RWPE2 (cell line): Measurements from ENCODE around the gene DNAJC5.
A peak's percentile ranks its signal among the peaks of the same experiment; 100 is the strongest.

Experiments used
- ATAC-seq: fragments of 200-7000 bp; cut with Tn5 transposase; 3 replicates; pipeline ENCODE4 v1.9.1; 2021; ENCODE audit warnings: low read depth
- DNase-seq: peaks from one replicate; pipeline ENCODE4 v3.0.0-alpha.2; 2020; ENCODE audit warnings: low spot score
- H3K27ac ChIP-seq: fragments of 450-650 bp; 2 replicates; pipeline ENCODE4 v1.5.1; 2017; ENCODE audit warnings: mild to moderate bottlenecking; ENCODE audit not compliant: poor library complexity, severe bottlenecking
- H3K27me3 ChIP-seq: fragments of 250-450 bp; sonication (Bioruptor Pico); 2 replicates; pipeline ENCODE4 v1.5.1; 2021; ENCODE audit warnings: mild to moderate bottlenecking, moderate library complexity; ENCODE audit not compliant: insufficient read depth, poor library complexity, severe bottlenecking
- H3K36me3 ChIP-seq: fragments of 250-450 bp; sonication (Bioruptor Pico); 2 replicates; pipeline ENCODE4 v1.5.1; 2020; ENCODE audit warnings: low read depth, mild to moderate bottlenecking, moderate library complexity
- H3K4me1 ChIP-seq: fragments of 250-450 bp; sonication (Bioruptor Pico); 2 replicates; pipeline ENCODE4 v1.5.1; 2021; ENCODE audit warnings: mild to moderate bottlenecking, moderate library complexity; ENCODE audit not compliant: insufficient read depth, poor library complexity, severe bottlenecking
- H3K4me3 ChIP-seq: fragments of 250-450 bp; sonication (Bioruptor Pico); 2 replicates; pipeline ENCODE4 v1.5.1; 2021; ENCODE audit warnings: mild to moderate bottlenecking, moderate library complexity; ENCODE audit not compliant: severe bottlenecking
- H3K9me3 ChIP-seq: fragments of 250-450 bp; sonication (Bioruptor Pico); 2 replicates; pipeline ENCODE4 v1.5.1; 2021; ENCODE audit warnings: mild to moderate bottlenecking, moderate library complexity; ENCODE audit not compliant: severe bottlenecking
- TF ChIP-seq, protein P1 (sequence below): fragments of 450-650 bp; IDR thresholded peaks from one replicate; pipeline ENCODE4 v1.5.1; 2017; ENCODE audit warnings: mild to moderate bottlenecking, moderate library complexity; ENCODE audit not compliant: poor library complexity, severe bottlenecking

The DNAJC5 gene

DNA sequence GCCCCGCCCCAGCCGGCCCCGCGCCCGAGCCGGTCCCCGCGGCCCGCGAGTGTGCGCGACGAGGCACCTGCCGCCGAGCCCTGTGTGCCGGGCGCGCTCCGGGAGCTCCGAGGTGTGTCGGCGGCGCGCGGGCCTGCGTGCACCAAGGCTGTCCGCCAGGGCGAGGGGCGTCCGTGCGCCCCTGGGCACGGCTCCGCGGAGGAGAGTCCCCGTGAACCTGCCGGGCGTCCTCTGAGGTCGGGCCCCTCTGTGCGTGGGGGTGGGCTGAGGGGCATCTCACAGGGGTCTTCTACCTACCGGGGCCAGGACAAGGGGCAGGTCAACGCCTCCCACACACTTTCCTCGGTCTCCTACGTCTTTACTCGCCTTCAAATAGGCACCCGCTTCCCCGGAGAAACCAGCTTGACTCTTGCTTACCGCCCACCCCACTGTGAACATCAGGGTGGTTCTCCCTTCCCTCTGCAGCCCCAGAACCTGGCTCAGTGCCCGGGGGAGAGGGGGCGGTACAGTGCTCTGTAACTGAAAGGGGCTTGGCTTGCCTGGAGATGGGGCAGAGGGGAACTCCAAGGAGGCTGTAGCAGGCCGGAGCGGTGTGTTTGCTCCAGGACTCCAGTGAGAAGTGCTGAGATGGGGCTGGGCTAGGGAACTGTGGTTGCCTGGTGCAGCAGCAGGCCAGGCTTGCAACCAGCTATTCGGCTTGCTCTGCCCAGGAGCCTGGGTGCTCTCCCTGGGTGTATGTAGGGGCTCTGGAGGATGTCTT, 84.8 kb downstream of the DNAJC5 start, which contains the start of gene SAMD10:
Gene SAMD10, minus strand, starts transcription at position 86 of the 760 bp plus-strand sequence. CDS start 175 bp downstream, outside the sequence.
- H3K4me3 ChIP-seq: peak within 1 kb of the TSS; percentile 64
- no peaks in the 10 kb centered on the region for H3K9me3 ChIP-seq
- H3K4me1 ChIP-seq: peaks cover 15% of the 10 kb centered on the region
- H3K27me3 ChIP-seq: no peaks in the 10 kb centered on the region
- ATAC-seq (peak; percentile 33), DNase-seq (peak; percentile 87)
- TF ChIP-seq, protein P1, sequence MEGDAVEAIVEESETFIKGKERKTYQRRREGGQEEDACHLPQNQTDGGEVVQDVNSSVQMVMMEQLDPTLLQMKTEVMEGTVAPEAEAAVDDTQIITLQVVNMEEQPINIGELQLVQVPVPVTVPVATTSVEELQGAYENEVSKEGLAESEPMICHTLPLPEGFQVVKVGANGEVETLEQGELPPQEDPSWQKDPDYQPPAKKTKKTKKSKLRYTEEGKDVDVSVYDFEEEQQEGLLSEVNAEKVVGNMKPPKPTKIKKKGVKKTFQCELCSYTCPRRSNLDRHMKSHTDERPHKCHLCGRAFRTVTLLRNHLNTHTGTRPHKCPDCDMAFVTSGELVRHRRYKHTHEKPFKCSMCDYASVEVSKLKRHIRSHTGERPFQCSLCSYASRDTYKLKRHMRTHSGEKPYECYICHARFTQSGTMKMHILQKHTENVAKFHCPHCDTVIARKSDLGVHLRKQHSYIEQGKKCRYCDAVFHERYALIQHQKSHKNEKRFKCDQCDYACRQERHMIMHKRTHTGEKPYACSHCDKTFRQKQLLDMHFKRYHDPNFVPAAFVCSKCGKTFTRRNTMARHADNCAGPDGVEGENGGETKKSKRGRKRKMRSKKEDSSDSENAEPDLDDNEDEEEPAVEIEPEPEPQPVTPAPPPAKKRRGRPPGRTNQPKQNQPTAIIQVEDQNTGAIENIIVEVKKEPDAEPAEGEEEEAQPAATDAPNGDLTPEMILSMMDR: no peak
- peaks cover 18% of the 10 kb centered on the region for H3K36me3 ChIP-seq
- H3K27ac ChIP-seq: peak within 1 kb of the TSS; percentile 73

DNA sequence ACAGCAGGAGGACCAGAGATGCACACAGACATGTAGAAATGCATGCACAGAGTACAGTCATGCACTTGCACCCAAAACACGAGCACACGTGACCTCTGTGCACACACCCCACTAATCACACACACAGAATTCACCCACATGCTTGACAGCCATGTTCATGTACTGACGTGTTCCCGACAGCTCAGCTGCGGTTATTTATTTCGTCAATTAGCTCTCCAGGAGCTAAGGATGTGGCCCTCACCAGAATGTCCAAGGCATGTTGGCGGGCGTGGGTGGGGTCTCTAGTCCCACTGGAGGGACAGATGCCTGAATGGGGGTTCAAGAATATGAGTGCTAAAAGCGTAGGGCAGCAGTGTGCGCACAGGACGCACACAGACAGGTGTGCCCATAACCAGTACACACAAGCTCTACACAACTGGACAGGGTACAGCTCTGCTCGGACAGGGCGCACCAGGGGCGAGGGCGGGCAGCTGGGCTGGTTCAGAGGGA, 85.4 kb downstream of the DNAJC5 start:
- H3K4me1 ChIP-seq: peaks cover 15% of the 10 kb centered on the region
- peaks cover 24% of the 10 kb centered on the region for H3K36me3 ChIP-seq
- H3K4me3 ChIP-seq: peak overlapping the region; percentile 64
- peak; percentile 24 for ATAC-seq
- H3K27ac ChIP-seq: peak overlapping the region; percentile 73
- peak; percentile 87 for DNase-seq
- H3K9me3 ChIP-seq: no peaks in the 10 kb centered on the region
- no peaks in the 10 kb centered on the region for H3K27me3 ChIP-seq
- TF ChIP-seq, protein P1: no peak

DNA sequence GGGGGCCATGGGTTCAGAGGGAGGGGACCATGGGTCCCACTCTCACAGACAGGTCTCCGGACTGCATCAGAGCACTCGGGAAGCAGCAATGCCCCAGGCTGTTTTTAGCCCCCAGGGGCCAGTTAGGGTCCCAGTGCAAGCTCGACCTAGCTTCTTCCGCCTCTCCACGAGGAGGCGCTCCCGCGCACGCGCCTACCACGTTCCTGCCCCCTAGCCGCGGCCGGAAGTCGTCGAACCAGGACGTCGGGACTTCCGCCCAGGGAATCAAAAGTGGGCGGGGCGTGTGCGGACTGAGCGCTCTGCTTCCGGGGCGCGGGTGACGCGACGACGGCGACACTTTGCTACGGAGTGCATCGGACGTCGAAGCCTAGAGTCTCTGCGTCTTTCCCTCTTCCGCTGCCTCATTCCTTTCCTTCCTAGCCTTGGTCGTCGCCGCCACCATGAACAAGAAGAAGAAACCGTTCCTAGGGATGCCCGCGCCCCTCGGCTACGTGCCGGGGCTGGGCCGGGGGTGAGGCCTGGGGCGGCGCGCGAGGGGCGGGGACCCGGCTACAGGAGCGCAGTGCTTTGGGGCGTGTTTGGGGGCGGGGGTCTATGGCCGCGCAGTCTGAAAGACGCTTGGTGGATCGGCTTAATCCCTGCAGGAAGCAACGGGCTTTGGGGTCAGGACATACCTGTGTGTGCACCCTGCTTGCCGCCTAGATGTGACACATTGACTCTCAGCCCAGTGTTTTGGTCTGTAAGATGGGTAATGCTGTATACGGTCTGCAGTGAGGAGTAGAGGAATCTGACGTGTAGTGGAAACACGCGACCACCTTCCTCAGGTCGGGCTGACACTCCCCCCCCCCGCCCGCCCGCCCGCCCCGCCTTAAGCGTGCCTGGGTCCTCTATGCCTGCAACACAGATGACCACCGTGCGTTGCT, 86.1 kb downstream of the DNAJC5 start, which contains the start of gene PRPF6:
Gene PRPF6, plus strand, starts transcription at position 327 of the 923 bp plus-strand sequence. Its CDS starts 114 bp downstream, at position 441.
- Histone ChIP-seq H3K4me3 (peak within 1 kb of the TSS; percentile 64), H3K9me3 (no peaks in the 10 kb centered on the region), H3K27ac (peak within 1 kb of the TSS; percentile 73), H3K4me1 (peaks cover 15% of the 10 kb centered on the region), H3K36me3 (peaks cover 32% of the 10 kb centered on the region), H3K27me3 (no peaks in the 10 kb centered on the region)
- ATAC-seq (peak; percentile 64), DNase-seq (peak; percentile 100)
- TF ChIP-seq, protein P1: peak; percentile 100

DNA sequence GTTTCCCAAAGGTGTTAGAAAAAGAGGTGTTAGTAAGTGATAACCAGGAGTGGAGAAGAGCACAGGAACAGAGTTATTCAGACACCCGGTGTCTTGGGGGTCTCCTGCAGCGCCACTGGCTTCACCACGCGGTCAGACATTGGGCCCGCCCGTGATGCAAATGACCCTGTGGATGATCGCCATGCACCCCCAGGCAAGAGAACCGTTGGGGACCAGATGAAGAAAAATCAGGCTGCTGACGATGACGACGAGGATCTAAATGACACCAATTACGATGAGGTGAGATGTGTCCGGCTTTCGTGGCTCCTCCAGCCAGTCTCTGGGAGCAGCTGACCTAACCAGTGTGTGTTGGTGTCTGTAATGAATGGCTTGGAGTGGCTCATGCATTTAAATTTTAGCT, 88.0 kb downstream of the DNAJC5 start:
- H3K27me3 ChIP-seq: no peaks in the 10 kb centered on the region
- H3K4me1 ChIP-seq: peaks cover 15% of the 10 kb centered on the region
- ATAC-seq (no peak), DNase-seq (no peak)
- H3K27ac ChIP-seq: no peak overlapping the region
- no peak overlapping the region for H3K4me3 ChIP-seq
- H3K36me3 ChIP-seq: peaks cover 50% of the 10 kb centered on the region
- TF ChIP-seq, protein P1: no peak
- no peaks in the 10 kb centered on the region for H3K9me3 ChIP-seq
